ENCODE data around the gene HOXB4.

DNA sequence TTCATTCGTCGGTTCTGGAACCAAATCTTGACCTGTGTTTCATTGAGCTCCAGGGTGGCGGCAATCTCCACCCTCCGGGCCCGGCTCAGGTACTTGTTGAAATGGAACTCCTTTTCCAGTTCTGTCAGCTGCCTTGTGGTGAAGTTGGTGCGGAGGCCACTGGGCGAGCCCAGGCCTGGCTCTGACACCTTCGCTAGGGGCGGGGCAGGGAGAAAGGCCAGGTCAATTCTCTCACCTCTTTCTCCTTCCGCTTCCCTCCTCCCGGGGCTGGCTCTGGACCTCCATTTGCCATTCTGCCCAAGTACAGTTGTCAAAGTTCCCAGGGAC is 48.5 kb downstream of the HOXB4 start:
- TF ChIP-seq, protein P1, sequence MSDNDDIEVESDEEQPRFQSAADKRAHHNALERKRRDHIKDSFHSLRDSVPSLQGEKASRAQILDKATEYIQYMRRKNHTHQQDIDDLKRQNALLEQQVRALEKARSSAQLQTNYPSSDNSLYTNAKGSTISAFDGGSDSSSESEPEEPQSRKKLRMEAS (IDR thresholded peaks at IDR 0.05; ENCODE audit: low read depth, low read length), result no peak
- TF ChIP-seq, protein P2, sequence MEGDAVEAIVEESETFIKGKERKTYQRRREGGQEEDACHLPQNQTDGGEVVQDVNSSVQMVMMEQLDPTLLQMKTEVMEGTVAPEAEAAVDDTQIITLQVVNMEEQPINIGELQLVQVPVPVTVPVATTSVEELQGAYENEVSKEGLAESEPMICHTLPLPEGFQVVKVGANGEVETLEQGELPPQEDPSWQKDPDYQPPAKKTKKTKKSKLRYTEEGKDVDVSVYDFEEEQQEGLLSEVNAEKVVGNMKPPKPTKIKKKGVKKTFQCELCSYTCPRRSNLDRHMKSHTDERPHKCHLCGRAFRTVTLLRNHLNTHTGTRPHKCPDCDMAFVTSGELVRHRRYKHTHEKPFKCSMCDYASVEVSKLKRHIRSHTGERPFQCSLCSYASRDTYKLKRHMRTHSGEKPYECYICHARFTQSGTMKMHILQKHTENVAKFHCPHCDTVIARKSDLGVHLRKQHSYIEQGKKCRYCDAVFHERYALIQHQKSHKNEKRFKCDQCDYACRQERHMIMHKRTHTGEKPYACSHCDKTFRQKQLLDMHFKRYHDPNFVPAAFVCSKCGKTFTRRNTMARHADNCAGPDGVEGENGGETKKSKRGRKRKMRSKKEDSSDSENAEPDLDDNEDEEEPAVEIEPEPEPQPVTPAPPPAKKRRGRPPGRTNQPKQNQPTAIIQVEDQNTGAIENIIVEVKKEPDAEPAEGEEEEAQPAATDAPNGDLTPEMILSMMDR (IDR thresholded peaks at IDR 0.05; ENCODE audit: low read depth, low read length), result no peak
- TF ChIP-seq POLR2A (IDR thresholded peaks at IDR 0.05; ENCODE audit: extremely low read depth, insufficient read length) (no peak), MYC (IDR thresholded peaks at IDR 0.05; ENCODE audit: low read depth, low read length) (no peak)
